CMK (cell line): Measurements from ENCODE around the gene MARVELD1.
A peak's percentile ranks its signal among the peaks of the same experiment; 100 is the strongest.
"Not testable (repeated sequence)": the region's sequence is repeated elsewhere in the genome, so short reads cannot be mapped to it uniquely, and the experiment has no call there.

Experiments used
- DNase-seq: peaks from one replicate; pipeline ENCODE4 v3.0.0-alpha.2; 2010; ENCODE audit warnings: low read depth

MARVELD1 gene

GRCh38 chr10:97690133-97690532 is 23.4 kb upstream of the MARVELD1 start:
- no peak for DNase-seq

- DNase-seq = not testable (repeated sequence)
These were observed 15.4 kb upstream of the MARVELD1 start for GRCh38 chr10:97698072-97698655.

GRCh38 chr10:97701438-97702069 is 12.0 kb upstream of the MARVELD1 start:
- DNase-seq = no peak

- DNase-seq = no peak
These were observed 10.0 kb upstream of the MARVELD1 start for GRCh38 chr10:97703398-97704067.

GRCh38 chr10:97704341-97704740 is 9.2 kb upstream of the MARVELD1 start:
- no peak for DNase-seq

- no peak for DNase-seq
These were observed 8.4 kb upstream of the MARVELD1 start for GRCh38 chr10:97705006-97705670.

GRCh38 chr10:97707134-97707861 is 6.2 kb upstream of the MARVELD1 start:
- DNase-seq = no peak

- DNase-seq = no peak
These were observed 5.4 kb upstream of the MARVELD1 start for GRCh38 chr10:97708167-97708566.

- DNase-seq = no peak
These were observed 4.3 kb upstream of the MARVELD1 start for GRCh38 chr10:97708976-97709946.

GRCh38 chr10:97711640-97712572 is 1.6 kb upstream of the MARVELD1 start:
- no peak for DNase-seq

GRCh38 chr10:97713826-97714400 is 383 bp downstream of the MARVELD1 start:
- DNase-seq = no peak

GRCh38 chr10:97714401-97715258 is 1.1 kb downstream of the MARVELD1 start:
- DNase-seq = peak; percentile 76

GRCh38 chr10:97715259-97715874 is 1.8 kb downstream of the MARVELD1 start:
- no peak for DNase-seq

- DNase-seq = no peak
These were observed 4.1 kb downstream of the MARVELD1 start for GRCh38 chr10:97717627-97718026.

GRCh38 chr10:97718178-97718577 is 4.6 kb downstream of the MARVELD1 start:
- no peak for DNase-seq

GRCh38 chr10:97718659-97719142 is 5.2 kb downstream of the MARVELD1 start:
- DNase-seq = no peak

GRCh38 chr10:97719602-97720001 is 6.1 kb downstream of the MARVELD1 start:
- no peak for DNase-seq
